HCT116 (cell line): ENCODE results near the gene NR2E3.

ENCODE experiments used
- CTCF ChIP-seq, 3 experiments: fragments of 200-600 bp in 1 of 3; sonication (generic) in 1 of 3; IDR thresholded peaks in 2 of 3; conservative IDR thresholded peaks in 1 of 3; 2 replicates each; pipeline ENCODE4 v1.5.1; 2012 to 2017; ENCODE audit warnings: low read depth in 2 of 3, low read length in 2 of 3, antibody characterized with exemption in 1 of 3, borderline replicate concordance in 1 of 3, control low read depth in 1 of 3, mild to moderate bottlenecking in 1 of 3, mixed read lengths in 1 of 3, mixed run types in 1 of 3, moderate library complexity in 1 of 3; ENCODE audit not compliant: insufficient read depth in 1 of 3
- EGR1 ChIP-seq: IDR thresholded peaks from 2 replicates; pipeline ENCODE4 v1.6.1; 2012; ENCODE audit warnings: low read depth
- MAX ChIP-seq: IDR thresholded peaks from 2 replicates; pipeline ENCODE4 v1.6.1; 2012
- POLR2A ChIP-seq: IDR thresholded peaks from 2 replicates; pipeline ENCODE4 v1.7.0; 2011; ENCODE audit warnings: borderline replicate concordance; ENCODE audit not compliant: insufficient read depth, insufficient read length; ENCODE audit errors: extremely low read depth
- YY1 ChIP-seq: IDR thresholded peaks from 2 replicates; pipeline ENCODE4 v1.6.1; 2011; ENCODE audit warnings: low read length, low read depth, moderate library complexity, mild to moderate bottlenecking; ENCODE audit not compliant: insufficient replicate concordance; ENCODE audit errors: extremely low read depth

- TF ChIP-seq CTCF (IDR thresholded peaks at IDR 0.05 in 2 of 3, conservative IDR thresholded peaks at IDR 0.05 in 1 of 3; ENCODE audit: borderline replicate concordance in 1 of 3, insufficient read depth in 1 of 3, low read depth in 2 of 3, low read length in 2 of 3) (no peak), POLR2A (no peak), MAX (no peak), YY1 (no peak), EGR1 (no peak)
Measured at GRCh38 chr15:71800190-71800589, 10.2 kb upstream of the NR2E3 start.
